Measurements from ENCODE around the gene RSF1.

- no peak for TF ChIP-seq CTCF (conservative IDR thresholded peaks at IDR 0.05)
- no peak for TF ChIP-seq ZFX (IDR thresholded peaks at IDR 0.05)
These were observed 91.5 kb downstream of the RSF1 start for GRCh38 chr11:77729063-77729462.

Data from C4-2B (cell line).